Gastrocnemius medialis (tissue), 4 donors: ENCODE data around the gene KRT36. TPM values are rescaled to one million over a fixed set of nuclear protein-coding genes. Genes with fewer than 3 reads are reported as not detected.

Experiments used
- ATAC-seq, 2 donors: fragments of 150-250 bp; one replicate each; pipeline ENCODE4 v1.9.1; 2016
- DNase-seq, 2 donors: peaks; one replicate each; pipeline ENCODE4 v3.0.0-alpha.2; 2019
- H3K27ac ChIP-seq, 4 donors: fragments of 200-600 bp; sonication (generic); 1 replicate in 1 of 4; 2 replicates in 3 of 4; pipeline ENCODE4 v1.5.1; 2016 to 2018; ENCODE audit warnings: mild to moderate bottlenecking in 2 of 4, moderate library complexity in 1 of 4
- H3K27me3 ChIP-seq, 3 donors: fragments of 200-600 bp; sonication (generic) in 2 of 3; 1 replicate in 1 of 3; 2 replicates in 2 of 3; pipeline versions ENCODE4 v1.5.1 to v1.6.0; 2016 to 2019; ENCODE audit warnings: mild to moderate bottlenecking in 1 of 3, moderate library complexity in 1 of 3
- H3K36me3 ChIP-seq, 2 donors: fragments of 200-600 bp; sonication (generic) in 1 of 2; one replicate each; pipeline ENCODE4 v1.5.1; 2017 to 2018
- H3K4me1 ChIP-seq, 2 donors: fragments of 200-600 bp; sonication (generic) in 1 of 2; one replicate each; pipeline ENCODE4 v1.5.1; 2016 to 2017; ENCODE audit warnings: mild to moderate bottlenecking in 2 of 2
- H3K4me3 ChIP-seq, 4 donors: fragments of 200-600 bp; sonication (generic) in 3 of 4; 1 replicate in 1 of 4; 2 replicates in 3 of 4; pipeline ENCODE4 v1.5.1; 2016 to 2019; ENCODE audit warnings: mild to moderate bottlenecking in 2 of 4
- H3K9me3 ChIP-seq, 3 donors: fragments of 200-600 bp; sonication (generic) in 2 of 3; 1 replicate in 1 of 3; 2 replicates in 2 of 3; pipeline ENCODE4 v1.5.1; 2016 to 2019
- POLR2A ChIP-seq, 2 donors: fragments of 450-650 bp; IDR thresholded peaks; one replicate each; pipeline ENCODE4 v1.6.1; 2017; ENCODE audit warnings: antibody characterized with exemption in 2 of 2, mild to moderate bottlenecking in 2 of 2, moderate library complexity in 2 of 2
- in situ Hi-C, 4 donors: fragments of 200-750 bp; cut with MboI; loops; one replicate each; pipeline versions ENCODE4 v1.15.0 to v1.8.0; 2017; ENCODE audit warnings: low sequenced_read_pairs in 4 of 4
- intact Hi-C: fragments of 100-400 bp; cut with DNase I; formaldehyde crosslinking; loops from one replicate; pipeline ENCODE4 v1.15.1; 2023; ENCODE audit warnings: low total_unique reads
- total RNA-seq, 4 donors: library from RNA; depleted of rRNA; stranded (reverse); fragments of >200 nt; gene quantifications; one replicate each; pipeline versions ENCODE4 v1.1.0 to v1.2.3, GENCODE V29; 2016
- TF ChIP-seq, protein P1 (sequence below), 5 experiments: fragments of 450-650 bp in 3 of 5; fragments of 200-600 bp in 2 of 5; sonication (generic) in 2 of 5; IDR thresholded peaks in 4 of 5; conservative IDR thresholded peaks in 1 of 5; 1 replicate in 4 of 5; 2 replicates in 1 of 5; pipeline ENCODE4 v1.5.1; 2016 to 2019; ENCODE audit warnings: antibody characterized with exemption in 5 of 5, mild to moderate bottlenecking in 3 of 5, moderate library complexity in 3 of 5

KRT36 gene
- total RNA-seq, 4 donors from 2014 or later = not detected

DNA sequence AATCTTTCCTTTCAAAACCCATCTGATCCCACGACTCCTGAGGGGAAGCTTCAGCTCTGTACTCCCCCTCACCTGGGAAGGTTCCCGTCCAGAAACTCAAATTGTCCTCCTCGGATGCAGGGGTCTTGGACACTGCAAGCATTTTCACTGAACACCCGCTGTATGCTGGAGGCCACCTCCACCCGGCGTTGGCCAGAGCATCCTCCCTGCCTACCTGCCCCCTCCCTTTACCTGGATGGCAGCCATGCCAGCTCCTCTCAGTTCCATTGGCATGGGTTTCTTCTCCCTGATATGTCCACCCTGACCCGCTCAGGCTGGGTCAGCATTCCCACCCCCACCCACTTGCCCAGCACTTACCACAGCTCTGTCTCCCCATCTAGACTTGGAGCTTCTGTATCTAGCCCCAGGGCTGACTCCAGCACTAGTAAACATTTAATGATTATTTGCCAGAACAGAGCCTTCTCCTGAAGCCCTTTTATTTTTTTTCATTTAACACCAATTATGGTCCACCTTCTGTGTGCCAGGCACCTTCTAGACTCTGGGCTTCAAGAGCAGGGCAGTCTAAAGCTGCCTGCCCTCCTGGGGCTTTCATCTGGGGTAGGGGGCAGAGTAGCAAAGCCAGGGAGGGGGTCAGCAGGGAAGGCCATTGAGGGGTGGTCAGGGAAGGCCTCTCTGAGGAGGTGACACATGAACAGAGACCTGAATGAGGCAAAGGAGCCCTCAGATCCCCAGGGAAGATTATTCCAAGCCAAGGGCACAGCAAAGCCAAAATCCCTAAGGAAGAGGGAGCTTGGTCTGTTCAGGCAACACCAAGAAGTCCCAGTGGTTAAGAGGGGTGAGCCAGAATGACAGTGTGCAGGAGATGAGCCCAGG, 47.3 kb upstream of the KRT36 start:
- no peak for ATAC-seq
- Histone ChIP-seq H3K4me3 (no peak overlapping the region), H3K27me3 (peaks cover 0 to 4% (median 0%) of the 10 kb centered on the region in 3 donors), H3K36me3 (no peaks in the 10 kb centered on the region), H3K9me3 (no peaks in the 10 kb centered on the region), H3K27ac (no peak overlapping the region), H3K4me1 (no peaks in the 10 kb centered on the region)
- in situ Hi-C loops (no loop called here), intact Hi-C loops (no loop called here)
- TF ChIP-seq, protein P1, sequence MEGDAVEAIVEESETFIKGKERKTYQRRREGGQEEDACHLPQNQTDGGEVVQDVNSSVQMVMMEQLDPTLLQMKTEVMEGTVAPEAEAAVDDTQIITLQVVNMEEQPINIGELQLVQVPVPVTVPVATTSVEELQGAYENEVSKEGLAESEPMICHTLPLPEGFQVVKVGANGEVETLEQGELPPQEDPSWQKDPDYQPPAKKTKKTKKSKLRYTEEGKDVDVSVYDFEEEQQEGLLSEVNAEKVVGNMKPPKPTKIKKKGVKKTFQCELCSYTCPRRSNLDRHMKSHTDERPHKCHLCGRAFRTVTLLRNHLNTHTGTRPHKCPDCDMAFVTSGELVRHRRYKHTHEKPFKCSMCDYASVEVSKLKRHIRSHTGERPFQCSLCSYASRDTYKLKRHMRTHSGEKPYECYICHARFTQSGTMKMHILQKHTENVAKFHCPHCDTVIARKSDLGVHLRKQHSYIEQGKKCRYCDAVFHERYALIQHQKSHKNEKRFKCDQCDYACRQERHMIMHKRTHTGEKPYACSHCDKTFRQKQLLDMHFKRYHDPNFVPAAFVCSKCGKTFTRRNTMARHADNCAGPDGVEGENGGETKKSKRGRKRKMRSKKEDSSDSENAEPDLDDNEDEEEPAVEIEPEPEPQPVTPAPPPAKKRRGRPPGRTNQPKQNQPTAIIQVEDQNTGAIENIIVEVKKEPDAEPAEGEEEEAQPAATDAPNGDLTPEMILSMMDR (IDR thresholded peaks at IDR 0.05 in 4 of 5, conservative IDR thresholded peaks at IDR 0.05 in 1 of 5) = no peak
- no peak for TF ChIP-seq POLR2A (IDR thresholded peaks at IDR 0.05)
- DNase-seq = no peak

DNA sequence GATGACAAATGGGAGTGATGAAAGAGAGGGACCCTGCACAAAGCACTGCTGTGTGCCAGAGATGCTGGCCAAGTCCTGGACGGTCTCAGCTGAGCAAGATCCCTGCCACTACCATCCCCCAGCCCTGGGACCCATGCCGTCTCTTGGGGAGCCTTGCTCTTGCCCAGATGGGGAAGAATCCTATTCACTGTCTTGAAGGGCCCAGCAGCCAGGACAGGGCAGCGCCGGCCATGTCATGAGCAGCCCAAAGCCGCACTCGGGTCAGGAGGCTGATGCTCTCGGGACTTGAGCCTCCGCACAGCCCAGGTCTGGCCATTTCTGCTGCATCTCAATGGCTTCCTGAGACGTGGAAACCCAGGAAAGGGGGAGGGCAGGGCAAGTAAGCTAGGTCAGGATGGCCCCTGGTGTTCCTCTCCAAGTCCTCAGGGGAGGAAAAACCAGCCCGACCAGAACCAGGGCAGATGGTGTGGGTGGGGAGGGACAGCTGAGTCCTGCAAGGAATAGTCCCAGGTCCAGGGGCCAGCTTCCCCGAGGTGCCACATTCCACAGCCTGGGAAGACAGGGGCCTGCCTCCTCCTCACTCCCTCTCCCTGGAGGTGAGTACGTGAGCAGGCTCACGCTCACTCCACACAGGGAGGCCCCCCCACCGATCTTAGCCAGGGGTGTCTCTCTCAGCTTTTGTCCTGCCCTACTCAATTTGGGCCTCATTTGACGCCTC, 46.2 kb upstream of the KRT36 start:
- TF ChIP-seq, protein P1 (IDR thresholded peaks at IDR 0.05 in 4 of 5, conservative IDR thresholded peaks at IDR 0.05 in 1 of 5) = no peak
- TF ChIP-seq POLR2A (IDR thresholded peaks at IDR 0.05) = no peak

DNA sequence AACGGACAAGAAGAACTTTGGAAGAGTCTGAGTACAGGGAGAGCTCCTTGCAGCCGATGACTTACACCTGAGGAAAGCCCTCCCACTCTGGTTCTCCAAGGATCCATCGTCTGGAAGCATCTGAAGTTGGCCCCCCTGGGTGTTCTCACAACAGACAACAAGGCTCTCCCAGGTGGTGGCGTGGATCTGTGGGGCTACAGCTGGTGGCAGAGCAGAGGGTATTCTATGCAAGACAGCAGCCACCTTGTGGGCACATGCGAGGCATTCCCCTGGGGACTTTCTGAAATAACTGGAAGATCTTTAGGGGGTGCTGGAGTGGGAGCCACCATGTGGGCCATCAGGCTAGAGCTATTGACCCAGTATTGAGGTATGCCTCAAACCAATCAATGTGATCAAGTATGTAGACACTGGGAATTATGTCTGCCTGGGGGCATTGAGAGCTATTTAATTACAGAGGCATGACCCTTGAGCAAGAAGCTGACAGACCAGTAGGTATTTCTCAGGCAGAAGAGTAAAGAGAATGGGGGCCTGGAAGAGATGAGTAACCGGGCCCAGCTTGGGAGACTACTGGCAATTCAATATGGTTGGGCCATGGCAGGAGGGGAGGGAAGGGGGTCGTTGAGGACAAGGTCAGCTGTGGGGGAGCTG, 45.3 kb upstream of the KRT36 start:
- Histone ChIP-seq H3K27ac (no peak overlapping the region), H3K9me3 (no peaks in the 10 kb centered on the region), H3K4me1 (no peaks in the 10 kb centered on the region), H3K27me3 (peaks cover 2 to 15% (median 10%) of the 10 kb centered on the region in 3 donors), H3K36me3 (no peaks in the 10 kb centered on the region), H3K4me3 (no peak overlapping the region)
- in situ Hi-C loops = no loop called here
- ATAC-seq (no peak), DNase-seq (no peak)
- intact Hi-C loops = no loop called here
- TF ChIP-seq, protein P1 (IDR thresholded peaks at IDR 0.05 in 4 of 5, conservative IDR thresholded peaks at IDR 0.05 in 1 of 5) = no peak
- no peak for TF ChIP-seq POLR2A (IDR thresholded peaks at IDR 0.05)

More for the DNA sequence above, 46.2 kb upstream of the KRT36 start:
- Histone ChIP-seq H3K27ac (no peak overlapping the region), H3K27me3 (peaks cover 0 to 10% (median under 1%) of the 10 kb centered on the region in 3 donors), H3K9me3 (no peaks in the 10 kb centered on the region), H3K4me3 (no peak overlapping the region), H3K4me1 (no peaks in the 10 kb centered on the region), H3K36me3 (no peaks in the 10 kb centered on the region)
- intact Hi-C loops (no loop called here), in situ Hi-C loops (no loop called here)
- DNase-seq = no peak
- no peak for ATAC-seq

DNA sequence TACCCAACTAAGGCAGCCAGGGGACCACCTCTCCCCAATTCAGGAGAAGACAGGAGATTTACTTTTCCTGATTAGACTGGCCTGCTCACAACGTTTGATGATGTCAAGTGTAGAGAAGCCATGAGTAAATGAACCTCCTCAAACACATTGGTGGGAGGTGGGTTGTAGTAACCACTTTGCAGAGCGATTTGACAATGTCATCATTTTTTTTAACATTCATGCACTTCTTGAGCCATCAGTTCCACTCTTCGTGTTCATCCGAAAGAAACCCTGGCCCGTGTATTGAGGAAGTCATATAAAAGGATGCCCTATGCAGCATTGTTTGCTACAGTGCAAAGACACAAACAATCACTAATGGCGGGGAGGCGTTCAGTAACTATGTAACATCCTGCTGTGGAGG, 43.9 kb upstream of the KRT36 start:
- no peaks in the 10 kb centered on the region for H3K9me3 ChIP-seq
- no peak for ATAC-seq
- no peaks in the 10 kb centered on the region for H3K36me3 ChIP-seq
- no peak overlapping the region for H3K27ac ChIP-seq
- intact Hi-C loops = no loop called here
- no peaks in the 10 kb centered on the region for H3K4me1 ChIP-seq
- DNase-seq = no peak
- H3K27me3 ChIP-seq = peaks cover 16 to 30% (median 23%) of the 10 kb centered on the region in 3 donors
- in situ Hi-C loops = no loop called here
- H3K4me3 ChIP-seq = no peak overlapping the region
- TF ChIP-seq, protein P1 (IDR thresholded peaks at IDR 0.05 in 4 of 5, conservative IDR thresholded peaks at IDR 0.05 in 1 of 5) = no peak
- no peak for TF ChIP-seq POLR2A (IDR thresholded peaks at IDR 0.05)
